ENCODE data around the gene LILRB1. TPM values are rescaled to one million over a fixed set of nuclear protein-coding genes. Genes with fewer than 3 reads are reported as not detected.

The LILRB1 gene
- total and polyA plus RNA-seq, 9 of the 15 experiments (the other 6 are each of a cell fraction or from before 2014, with no cell fraction given): not detected

DNA sequence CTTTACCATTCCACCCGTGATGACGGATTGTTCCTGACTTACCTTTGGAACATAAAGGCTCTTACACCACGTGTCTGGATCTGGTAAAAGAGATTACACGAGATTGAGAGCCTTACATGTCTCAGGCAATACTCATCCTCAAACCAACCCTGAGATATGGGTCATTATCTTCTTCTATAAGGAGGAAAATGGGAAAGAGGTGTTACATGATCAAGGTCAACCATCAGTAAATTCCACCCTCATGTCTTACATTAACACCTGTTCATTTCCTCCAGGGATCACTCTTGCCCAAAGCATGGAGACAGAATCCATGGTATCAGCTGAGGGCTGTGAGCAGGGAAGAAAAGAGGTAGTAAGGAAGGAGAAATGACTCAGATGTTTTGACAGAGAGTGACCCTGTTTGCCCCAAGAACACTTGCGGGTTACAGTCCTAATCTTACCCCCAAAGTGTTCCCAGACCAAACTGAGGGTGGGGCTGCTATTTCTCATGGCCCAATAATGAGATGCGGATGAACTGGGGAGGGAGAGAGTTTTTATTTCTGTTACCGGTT is 52.1 kb downstream of the LILRB1 start (continued):
- TF ChIP-seq, protein P1, sequence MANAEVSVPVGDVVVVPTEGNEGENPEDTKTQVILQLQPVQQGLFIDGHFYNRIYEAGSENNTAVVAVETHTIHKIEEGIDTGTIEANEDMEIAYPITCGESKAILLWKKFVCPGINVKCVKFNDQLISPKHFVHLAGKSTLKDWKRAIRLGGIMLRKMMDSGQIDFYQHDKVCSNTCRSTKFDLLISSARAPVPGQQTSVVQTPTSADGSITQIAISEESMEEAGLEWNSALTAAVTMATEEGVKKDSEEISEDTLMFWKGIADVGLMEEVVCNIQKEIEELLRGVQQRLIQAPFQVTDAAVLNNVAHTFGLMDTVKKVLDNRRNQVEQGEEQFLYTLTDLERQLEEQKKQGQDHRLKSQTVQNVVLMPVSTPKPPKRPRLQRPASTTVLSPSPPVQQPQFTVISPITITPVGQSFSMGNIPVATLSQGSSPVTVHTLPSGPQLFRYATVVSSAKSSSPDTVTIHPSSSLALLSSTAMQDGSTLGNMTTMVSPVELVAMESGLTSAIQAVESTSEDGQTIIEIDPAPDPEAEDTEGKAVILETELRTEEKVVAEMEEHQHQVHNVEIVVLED (CRISPR knock-in tag; IDR thresholded peaks at IDR 0.05): no peak

DNA sequence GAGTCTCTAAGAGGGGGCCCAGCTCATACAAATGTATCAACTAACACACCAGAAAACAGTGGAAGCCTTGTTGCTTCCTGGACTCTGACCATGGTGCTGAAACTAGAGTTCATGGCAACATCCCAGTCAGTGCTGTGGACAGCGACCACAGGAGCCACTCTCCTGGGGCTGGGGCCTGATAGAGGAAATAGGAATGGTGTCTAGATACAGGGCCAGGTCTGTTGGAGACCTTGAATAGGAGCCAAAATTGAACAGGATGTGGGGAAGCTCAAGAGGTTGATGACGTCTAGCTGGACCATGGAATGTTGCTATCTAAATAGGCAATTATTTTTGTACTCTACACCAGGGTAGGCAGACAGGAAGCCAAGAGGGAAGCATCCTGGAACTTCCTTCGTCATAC is 54.2 kb downstream of the LILRB1 start:
- peak; percentile 95 for ATAC-seq
- Histone ChIP-seq H3K9ac (ENCODE audit: insufficient read depth in 1 of 2, low read depth in 2 of 2, low read length in 2 of 2) (no peak overlapping the region), H3K79me2 (ENCODE audit: control insufficient read depth, insufficient read depth, low read length) (no peaks in the 10 kb centered on the region), H3K9me3 (replicated peaks; ENCODE audit: control insufficient read depth, insufficient read depth, low read depth, low read length) (no peaks in the 10 kb centered on the region), H3K36me3 (ENCODE audit: control insufficient read depth, insufficient read depth, low read length) (no peaks in the 10 kb centered on the region), H3K27ac (ENCODE audit: extremely low read depth, low read depth, low read length) (no peak overlapping the region), H3K27me3 (ENCODE audit: control insufficient read depth in 2 of 2, insufficient read depth in 2 of 2, low read length in 2 of 2) (no peaks in the 10 kb centered on the region; a peak in 1 of 5 replicates), H4K20me1 (replicated peaks; ENCODE audit: control insufficient read depth, insufficient read depth, low read length) (no peaks in the 10 kb centered on the region), H2AFZ (ENCODE audit: low read depth, low read length) (no peak overlapping the region), H3K4me1 (replicated peaks in 1 of 2; ENCODE audit: control insufficient read depth in 2 of 2, insufficient read depth in 2 of 2, low read length in 2 of 2) (peaks cover 0 to 4% of the 10 kb centered on the region in 2 experiments; a peak in 2 of 5 replicates), H3K4me2 (ENCODE audit: insufficient read depth, low read length) (no peak overlapping the region), H3K9me1 (ENCODE audit: control insufficient read depth, insufficient read depth, low read length) (no peaks in the 10 kb centered on the region), H3K4me3 (no peak overlapping the region)
- CTCF ChIA-PET (ENCODE audit: low intra/inter-chr PET ratio): no interaction called here
- POLR2A ChIA-PET: no interaction called here
- FAIRE-seq: peak; percentile 87
- DNase-seq (ENCODE audit: extremely low read depth in 1 of 4, low spot score in 3 of 4): peak; percentile 46 to 80 (median 57)
- 0% methylated on average over 3 of the region's 3 CpGs for WGBS (ENCODE audit: insufficient coverage, low coverage, missing lambda C conversion rate)
- intact Hi-C loops (cut with micrococcal nuclease): no loop called here
- in situ Hi-C loops (cut with MboI): no loop called here
- BruUV-seq (replicated peaks): no TSS peak
- TF ChIP-seq, protein P2, sequence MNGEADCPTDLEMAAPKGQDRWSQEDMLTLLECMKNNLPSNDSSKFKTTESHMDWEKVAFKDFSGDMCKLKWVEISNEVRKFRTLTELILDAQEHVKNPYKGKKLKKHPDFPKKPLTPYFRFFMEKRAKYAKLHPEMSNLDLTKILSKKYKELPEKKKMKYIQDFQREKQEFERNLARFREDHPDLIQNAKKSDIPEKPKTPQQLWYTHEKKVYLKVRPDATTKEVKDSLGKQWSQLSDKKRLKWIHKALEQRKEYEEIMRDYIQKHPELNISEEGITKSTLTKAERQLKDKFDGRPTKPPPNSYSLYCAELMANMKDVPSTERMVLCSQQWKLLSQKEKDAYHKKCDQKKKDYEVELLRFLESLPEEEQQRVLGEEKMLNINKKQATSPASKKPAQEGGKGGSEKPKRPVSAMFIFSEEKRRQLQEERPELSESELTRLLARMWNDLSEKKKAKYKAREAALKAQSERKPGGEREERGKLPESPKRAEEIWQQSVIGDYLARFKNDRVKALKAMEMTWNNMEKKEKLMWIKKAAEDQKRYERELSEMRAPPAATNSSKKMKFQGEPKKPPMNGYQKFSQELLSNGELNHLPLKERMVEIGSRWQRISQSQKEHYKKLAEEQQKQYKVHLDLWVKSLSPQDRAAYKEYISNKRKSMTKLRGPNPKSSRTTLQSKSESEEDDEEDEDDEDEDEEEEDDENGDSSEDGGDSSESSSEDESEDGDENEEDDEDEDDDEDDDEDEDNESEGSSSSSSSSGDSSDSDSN (IDR thresholded peaks at IDR 0.05; ENCODE audit: borderline replicate concordance in 1 of 2, low read depth in 2 of 2, low read length in 2 of 2): no peak
- peak; percentile 69; the same call in 1 of the 2 replicates for TF ChIP-seq LCOR (CRISPR knock-in tag; IDR thresholded peaks at IDR 0.05)
- TF ChIP-seq MYNN (IDR thresholded peaks at IDR 0.05): no peak
- TF ChIP-seq MYNN (CRISPR knock-in tag; IDR thresholded peaks at IDR 0.05): peak; percentile 75; the same call in 1 of the 2 replicates
- no peak for TF ChIP-seq ZNF695 (CRISPR knock-in tag; IDR thresholded peaks at IDR 0.05)
- no peak for TF ChIP-seq MTA2 (IDR thresholded peaks at IDR 0.05; ENCODE audit: low read depth)
- no peak; a peak in 1 of 4 replicates for TF ChIP-seq FOXA3 (CRISPR knock-in tag; conservative IDR thresholded peaks at IDR 0.05 in 1 of 2, IDR thresholded peaks at IDR 0.05 in 1 of 2)
- no peak for TF ChIP-seq MAFF (IDR thresholded peaks at IDR 0.05; ENCODE audit: low read length)
- peak; percentile 53; the same call in 1 of the 2 replicates for TF ChIP-seq ZNF311 (CRISPR knock-in tag; IDR thresholded peaks at IDR 0.05)
- peak; percentile 29 to 67; a peak in 1 of 4 replicates for TF ChIP-seq TEAD1 (CRISPR knock-in tag; IDR thresholded peaks at IDR 0.05)
- no peak for TF ChIP-seq HDAC3 (IDR thresholded peaks at IDR 0.05; ENCODE audit: borderline replicate concordance, partially characterized antibody)
- TF ChIP-seq KDM4B (IDR thresholded peaks at IDR 0.05; ENCODE audit: borderline replicate concordance in 2 of 2, low read depth in 1 of 2): no peak
- TF ChIP-seq ZNF436 (CRISPR knock-in tag; IDR thresholded peaks at IDR 0.05): no peak
- TF ChIP-seq GABPA (tag; conservative IDR thresholded peaks at IDR 0.05; ENCODE audit: low read depth): 0 out of 2 replicates have a peak, but pooled peaks have one; percentile 18
- TF ChIP-seq, protein P3, sequence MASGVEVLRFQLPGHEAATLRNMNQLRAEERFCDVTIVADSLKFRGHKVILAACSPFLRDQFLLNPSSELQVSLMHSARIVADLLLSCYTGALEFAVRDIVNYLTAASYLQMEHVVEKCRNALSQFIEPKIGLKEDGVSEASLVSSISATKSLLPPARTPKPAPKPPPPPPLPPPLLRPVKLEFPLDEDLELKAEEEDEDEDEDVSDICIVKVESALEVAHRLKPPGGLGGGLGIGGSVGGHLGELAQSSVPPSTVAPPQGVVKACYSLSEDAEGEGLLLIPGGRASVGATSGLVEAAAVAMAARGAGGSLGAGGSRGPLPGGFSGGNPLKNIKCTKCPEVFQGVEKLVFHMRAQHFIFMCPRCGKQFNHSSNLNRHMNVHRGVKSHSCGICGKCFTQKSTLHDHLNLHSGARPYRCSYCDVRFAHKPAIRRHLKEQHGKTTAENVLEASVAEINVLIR (CRISPR knock-in tag; IDR thresholded peaks at IDR 0.05): no peak
- TF ChIP-seq ZNF778 (CRISPR knock-in tag; IDR thresholded peaks at IDR 0.05): no peak
